Epithelial cell of esophagus (primary cell): ENCODE results near the gene MCC.

ENCODE experiments used
- DNase-seq: peaks from one replicate; pipeline ENCODE4 v3.0.0; 2010; ENCODE audit warnings: low read depth
- H3K4me3 ChIP-seq: 2 replicates; pipeline ENCODE4 v1.5.1; 2011; ENCODE audit warnings: mild to moderate bottlenecking, low read length, control low read depth
- CTCF ChIP-seq: IDR thresholded peaks from 2 replicates; pipeline ENCODE4 v1.5.1; 2011; ENCODE audit warnings: low read depth, mild to moderate bottlenecking, low read length, control low read depth, inconsistent platforms; ENCODE audit not compliant: insufficient read depth; ENCODE audit errors: missing control alignments

The MCC gene

DNA sequence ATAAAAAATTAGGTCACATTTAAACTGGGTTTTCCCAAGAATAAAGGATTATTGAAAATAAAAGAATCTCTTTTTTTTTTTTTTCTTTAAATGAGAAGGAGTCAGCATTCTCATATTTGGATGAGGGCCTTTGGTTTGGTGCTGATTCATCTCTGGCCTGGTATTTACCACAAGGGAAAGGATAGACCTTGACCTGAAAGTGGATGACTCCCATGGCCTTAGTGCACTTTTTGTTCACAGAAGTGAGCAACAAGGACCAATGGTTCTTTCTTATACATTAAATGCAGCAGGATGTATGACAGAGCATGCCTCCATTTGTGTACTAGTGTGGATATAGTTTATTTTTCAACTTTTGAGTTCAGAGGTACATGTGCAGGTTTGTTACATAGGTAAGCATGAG, 32.2 kb upstream of the MCC start:
- no peak overlapping the region for H3K4me3 ChIP-seq
- DNase-seq, result no peak
- TF ChIP-seq CTCF, result no peak

GRCh38 chr5:113519412-113519811, 31.2 kb upstream of the MCC start:
- no peak for TF ChIP-seq CTCF
- DNase-seq, result no peak
- no peak overlapping the region for H3K4me3 ChIP-seq

GRCh38 chr5:113518884-113519283, 30.6 kb upstream of the MCC start:
- H3K4me3 ChIP-seq, result no peak overlapping the region
- DNase-seq, result no peak
- TF ChIP-seq CTCF, result no peak

GRCh38 chr5:113514289-113514635, 26.0 kb upstream of the MCC start:
- DNase-seq, result no peak
- H3K4me3 ChIP-seq, result peak overlapping the region; percentile 63
- TF ChIP-seq CTCF, result no peak

- peak within 1 kb of the TSS; percentile 63 for H3K4me3 ChIP-seq
- TF ChIP-seq CTCF, result no peak
- DNase-seq, result peak; percentile 81
Measured at GRCh38 chr5:113513384-113514288, 25.4 kb upstream of the MCC start, which contains the start of gene YTHDC2. Gene YTHDC2 (plus strand): TSS chr5:113513694. CDS start chr5:113513896, 202 bp downstream.

GRCh38 chr5:113512341-113512740, 24.1 kb upstream of the MCC start:
- peak; percentile 53 for DNase-seq
- no peak for TF ChIP-seq CTCF

More at GRCh38 chr5:113512341-113512740, 24.1 kb upstream of the MCC start:
- no peak overlapping the region for H3K4me3 ChIP-seq
